Measurements from ENCODE around the gene ZNF154. TPM values are rescaled to one million over a fixed set of nuclear protein-coding genes. Genes with fewer than 3 reads are reported as not detected.

The ZNF154 gene
- total and polyA plus RNA-seq, 2 experiments from 2014 or later = 5.1 to 10.1 TPM

DNA sequence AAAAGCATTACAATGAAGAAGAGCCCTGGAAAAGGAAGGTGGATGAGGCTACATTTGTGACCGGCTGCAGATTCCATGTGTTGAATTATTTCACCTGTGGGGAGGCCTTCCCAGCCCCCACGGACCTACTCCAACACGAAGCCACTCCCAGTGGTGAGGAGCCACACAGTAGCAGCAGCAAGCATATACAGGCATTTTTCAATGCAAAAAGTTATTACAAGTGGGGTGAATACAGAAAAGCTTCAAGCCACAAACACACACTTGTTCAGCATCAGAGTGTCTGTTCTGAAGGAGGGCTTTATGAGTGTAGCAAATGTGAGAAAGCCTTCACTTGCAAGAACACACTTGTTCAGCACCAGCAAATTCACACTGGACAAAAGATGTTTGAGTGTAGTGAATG, 22.3 kb downstream of the ZNF154 start:
- Mint-ChIP-seq H3K36me3 (ENCODE audit: low read depth) (peaks cover 95% of the 10 kb centered on the region), H3K4me1 (peaks cover 19% of the 10 kb centered on the region), H3K27ac (no peak overlapping the region), H3K9me3 (peaks cover 81% of the 10 kb centered on the region), H3K4me3 (no peak overlapping the region), H3K27me3 (ENCODE audit: insufficient read depth, low read depth, poor library complexity) (peaks cover 20% of the 10 kb centered on the region)
- no peak overlapping the region for H2AFZ ChIP-seq
- H3K79me2 ChIP-seq (replicated peaks; ENCODE audit: insufficient read depth) = peaks cover 99% of the 10 kb centered on the region
- no peak overlapping the region for H3K4me3 ChIP-seq
- H3K9me2 ChIP-seq (ENCODE audit: insufficient read depth) = peaks cover 17% of the 10 kb centered on the region
- no peak overlapping the region for H3K4me2 ChIP-seq
- no peaks in the 10 kb centered on the region for H3K27me3 ChIP-seq (ENCODE audit: insufficient read depth)
- ATAC-seq (no peak), DNase-seq (ENCODE audit: low spot score) (no peak)
- H3F3A ChIP-seq (replicated peaks; ENCODE audit: low read depth) = 0 out of 2 replicates have a peak, but pooled peaks cover 13% of the 10 kb centered on the region
- peaks cover 12% of the 10 kb centered on the region for H3K4me1 ChIP-seq (ENCODE audit: insufficient read depth)
- TF ChIP-seq, protein P1, sequence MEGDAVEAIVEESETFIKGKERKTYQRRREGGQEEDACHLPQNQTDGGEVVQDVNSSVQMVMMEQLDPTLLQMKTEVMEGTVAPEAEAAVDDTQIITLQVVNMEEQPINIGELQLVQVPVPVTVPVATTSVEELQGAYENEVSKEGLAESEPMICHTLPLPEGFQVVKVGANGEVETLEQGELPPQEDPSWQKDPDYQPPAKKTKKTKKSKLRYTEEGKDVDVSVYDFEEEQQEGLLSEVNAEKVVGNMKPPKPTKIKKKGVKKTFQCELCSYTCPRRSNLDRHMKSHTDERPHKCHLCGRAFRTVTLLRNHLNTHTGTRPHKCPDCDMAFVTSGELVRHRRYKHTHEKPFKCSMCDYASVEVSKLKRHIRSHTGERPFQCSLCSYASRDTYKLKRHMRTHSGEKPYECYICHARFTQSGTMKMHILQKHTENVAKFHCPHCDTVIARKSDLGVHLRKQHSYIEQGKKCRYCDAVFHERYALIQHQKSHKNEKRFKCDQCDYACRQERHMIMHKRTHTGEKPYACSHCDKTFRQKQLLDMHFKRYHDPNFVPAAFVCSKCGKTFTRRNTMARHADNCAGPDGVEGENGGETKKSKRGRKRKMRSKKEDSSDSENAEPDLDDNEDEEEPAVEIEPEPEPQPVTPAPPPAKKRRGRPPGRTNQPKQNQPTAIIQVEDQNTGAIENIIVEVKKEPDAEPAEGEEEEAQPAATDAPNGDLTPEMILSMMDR (conservative IDR thresholded peaks at IDR 0.05; ENCODE audit: low read depth in 2 of 2) = no peak
- TF ChIP-seq ZNF331 (CRISPR knock-in tag; IDR thresholded peaks at IDR 0.05; ENCODE audit: low read depth) = no peak
- TF ChIP-seq CREB1 (CRISPR knock-in tag; IDR thresholded peaks at IDR 0.05; ENCODE audit: low read depth) = no peak
- TF ChIP-seq EZH2 (IDR thresholded peaks at IDR 0.05; ENCODE audit: low read depth, unreplicated experiment) = no peak
- no peak for TF ChIP-seq STAT1 (IDR thresholded peaks at IDR 0.05; ENCODE audit: unreplicated experiment)
- no peak for TF ChIP-seq NANOG (IDR thresholded peaks at IDR 0.05; ENCODE audit: borderline replicate concordance)
- TF ChIP-seq, protein P2, sequence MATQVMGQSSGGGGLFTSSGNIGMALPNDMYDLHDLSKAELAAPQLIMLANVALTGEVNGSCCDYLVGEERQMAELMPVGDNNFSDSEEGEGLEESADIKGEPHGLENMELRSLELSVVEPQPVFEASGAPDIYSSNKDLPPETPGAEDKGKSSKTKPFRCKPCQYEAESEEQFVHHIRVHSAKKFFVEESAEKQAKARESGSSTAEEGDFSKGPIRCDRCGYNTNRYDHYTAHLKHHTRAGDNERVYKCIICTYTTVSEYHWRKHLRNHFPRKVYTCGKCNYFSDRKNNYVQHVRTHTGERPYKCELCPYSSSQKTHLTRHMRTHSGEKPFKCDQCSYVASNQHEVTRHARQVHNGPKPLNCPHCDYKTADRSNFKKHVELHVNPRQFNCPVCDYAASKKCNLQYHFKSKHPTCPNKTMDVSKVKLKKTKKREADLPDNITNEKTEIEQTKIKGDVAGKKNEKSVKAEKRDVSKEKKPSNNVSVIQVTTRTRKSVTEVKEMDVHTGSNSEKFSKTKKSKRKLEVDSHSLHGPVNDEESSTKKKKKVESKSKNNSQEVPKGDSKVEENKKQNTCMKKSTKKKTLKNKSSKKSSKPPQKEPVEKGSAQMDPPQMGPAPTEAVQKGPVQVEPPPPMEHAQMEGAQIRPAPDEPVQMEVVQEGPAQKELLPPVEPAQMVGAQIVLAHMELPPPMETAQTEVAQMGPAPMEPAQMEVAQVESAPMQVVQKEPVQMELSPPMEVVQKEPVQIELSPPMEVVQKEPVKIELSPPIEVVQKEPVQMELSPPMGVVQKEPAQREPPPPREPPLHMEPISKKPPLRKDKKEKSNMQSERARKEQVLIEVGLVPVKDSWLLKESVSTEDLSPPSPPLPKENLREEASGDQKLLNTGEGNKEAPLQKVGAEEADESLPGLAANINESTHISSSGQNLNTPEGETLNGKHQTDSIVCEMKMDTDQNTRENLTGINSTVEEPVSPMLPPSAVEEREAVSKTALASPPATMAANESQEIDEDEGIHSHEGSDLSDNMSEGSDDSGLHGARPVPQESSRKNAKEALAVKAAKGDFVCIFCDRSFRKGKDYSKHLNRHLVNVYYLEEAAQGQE (IDR thresholded peaks at IDR 0.05; ENCODE audit: unreplicated experiment) = no peak
- TF ChIP-seq JUNB (IDR thresholded peaks at IDR 0.05; ENCODE audit: unreplicated experiment) = no peak
- H3K36me3 ChIP-seq (ENCODE audit: insufficient read depth) = peaks cover 63% of the 10 kb centered on the region
- H3K27ac ChIP-seq (ENCODE audit: low read depth) = no peak overlapping the region
- H4K20me1 ChIP-seq (replicated peaks; ENCODE audit: insufficient read depth) = peaks cover 50% of the 10 kb centered on the region

GRCh38 chr19:57682226-57682766, 26.7 kb downstream of the ZNF154 start:
- ATAC-seq = peak; percentile 6; the same call in 2 of the 3 replicates
- H3K9me3 Mint-ChIP-seq = peaks cover 60% of the 10 kb centered on the region
- peaks cover 22% of the 10 kb centered on the region for H3K9me2 ChIP-seq (ENCODE audit: insufficient read depth)
- H3K4me3 Mint-ChIP-seq = peak overlapping the region; percentile 100
- peaks cover 12% of the 10 kb centered on the region for H3K4me1 ChIP-seq (ENCODE audit: insufficient read depth)
- no peak overlapping the region for H3K27ac ChIP-seq (ENCODE audit: low read depth)
- DNase-seq (ENCODE audit: low spot score) = no peak
- H3K27ac Mint-ChIP-seq = peak overlapping the region; percentile 95
- H3K27me3 Mint-ChIP-seq (ENCODE audit: insufficient read depth, low read depth, poor library complexity) = peaks cover 31% of the 10 kb centered on the region
- H2AFZ ChIP-seq = 0 out of 2 replicates have a peak overlapping the region, but pooled peaks have one; percentile 1
- peak overlapping the region; percentile 100 for H3K4me2 ChIP-seq
- H3K79me2 ChIP-seq (replicated peaks; ENCODE audit: insufficient read depth) = peaks cover 55% of the 10 kb centered on the region
- 0 out of 2 replicates have a peak, but pooled peaks cover 10% of the 10 kb centered on the region for H3F3A ChIP-seq (replicated peaks; ENCODE audit: low read depth)
- H4K20me1 ChIP-seq (replicated peaks; ENCODE audit: insufficient read depth) = peaks cover 31% of the 10 kb centered on the region
- peaks cover 14% of the 10 kb centered on the region for H3K27me3 ChIP-seq (ENCODE audit: insufficient read depth)
- H3K4me1 Mint-ChIP-seq = peaks cover 19% of the 10 kb centered on the region
- H3K36me3 Mint-ChIP-seq (ENCODE audit: low read depth) = peaks cover 57% of the 10 kb centered on the region
- peak overlapping the region; percentile 95 for H3K4me3 ChIP-seq
- peaks cover 41% of the 10 kb centered on the region for H3K36me3 ChIP-seq (ENCODE audit: insufficient read depth)
- TF ChIP-seq NANOG (IDR thresholded peaks at IDR 0.05; ENCODE audit: borderline replicate concordance) = no peak
- no peak for TF ChIP-seq ZNF114 (CRISPR knock-in tag; IDR thresholded peaks at IDR 0.05)
- TF ChIP-seq, protein P1 (conservative IDR thresholded peaks at IDR 0.05; ENCODE audit: low read depth in 2 of 2) = no peak
- TF ChIP-seq EZH2phosphoT487 (IDR thresholded peaks at IDR 0.05; ENCODE audit: unreplicated experiment) = no peak
- no peak for TF ChIP-seq EZH2 (IDR thresholded peaks at IDR 0.05; ENCODE audit: low read depth, unreplicated experiment)
- no peak for TF ChIP-seq ZNF331 (CRISPR knock-in tag; IDR thresholded peaks at IDR 0.05; ENCODE audit: low read depth)

Measured in GM23338 (cell line).